Epithelial cell of esophagus (primary cell): ENCODE results near the gene HOXB5.

Experiments
- DNase-seq: peaks from one replicate; pipeline ENCODE4 v3.0.0; 2010; ENCODE audit warnings: low read depth
- H3K4me3 ChIP-seq: 2 replicates; pipeline ENCODE4 v1.5.1; 2011; ENCODE audit warnings: mild to moderate bottlenecking, low read length, control low read depth
- CTCF ChIP-seq: IDR thresholded peaks from 2 replicates; pipeline ENCODE4 v1.5.1; 2011; ENCODE audit warnings: low read depth, mild to moderate bottlenecking, low read length, control low read depth, inconsistent platforms; ENCODE audit not compliant: insufficient read depth; ENCODE audit errors: missing control alignments

The HOXB5 gene

DNA sequence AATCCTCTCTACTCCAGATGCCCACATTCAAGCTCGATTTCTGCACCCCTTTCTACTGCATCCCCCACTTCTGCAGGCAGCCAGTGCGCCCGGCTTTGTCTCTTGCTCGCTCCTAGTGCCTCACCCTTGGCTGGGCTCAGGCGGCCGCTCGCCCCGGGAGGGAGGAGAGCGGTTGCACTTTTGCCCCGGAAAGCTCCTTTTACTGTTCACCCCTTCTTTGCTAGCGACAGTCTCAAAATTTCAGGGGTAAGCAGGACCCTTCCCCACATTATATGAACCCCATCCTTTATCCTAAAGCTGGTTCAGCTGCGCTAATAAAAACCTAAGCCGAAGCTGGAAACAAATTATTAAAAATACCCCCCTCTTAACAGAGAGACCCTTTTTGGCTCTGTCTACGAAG, 1.0 kb downstream of the HOXB5 start:
- DNase-seq, result no peak
- no peak overlapping the region for H3K4me3 ChIP-seq
- no peak for TF ChIP-seq CTCF

GRCh38 chr17:48592057-48592514, 1.5 kb downstream of the HOXB5 start:
- no peak for TF ChIP-seq CTCF
- no peak overlapping the region for H3K4me3 ChIP-seq
- DNase-seq, result no peak

DNA sequence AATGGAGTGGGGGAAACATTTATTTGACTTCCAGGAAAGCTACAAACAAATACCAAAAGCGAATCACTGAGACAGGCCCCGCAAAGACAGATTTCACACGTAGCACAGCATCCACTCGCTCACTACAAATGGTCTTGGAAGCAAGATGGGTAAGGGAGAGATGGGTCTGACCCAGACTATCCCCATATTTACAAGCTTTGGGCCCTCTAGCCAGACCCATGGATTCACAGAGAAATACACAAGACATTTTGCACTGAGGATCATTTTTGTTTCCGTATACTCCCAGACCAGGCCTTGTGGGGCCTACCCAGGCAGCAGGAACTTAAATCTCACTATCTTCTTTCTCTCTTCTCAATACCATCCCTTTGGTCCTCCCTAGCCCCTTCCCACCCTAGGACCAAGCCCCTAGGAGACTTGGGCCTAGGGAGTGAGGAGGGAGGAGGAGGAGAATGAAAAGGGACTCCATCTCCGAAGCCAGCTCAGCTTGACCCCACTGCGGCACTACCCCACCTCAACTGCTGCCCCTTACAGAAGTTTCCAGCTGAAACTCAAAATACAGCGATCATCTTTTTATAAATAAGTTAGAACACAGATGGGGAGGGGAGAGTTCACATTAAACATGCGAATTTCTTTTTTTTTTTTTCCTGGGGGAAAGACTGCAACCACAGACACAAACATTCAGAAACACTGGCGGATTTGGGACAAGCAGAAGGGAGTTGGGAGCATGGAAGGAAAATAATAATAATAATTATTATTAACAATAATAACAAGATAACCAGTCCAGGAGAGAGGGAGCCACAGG, 2.1 kb downstream of the HOXB5 start:
- H3K4me3 ChIP-seq, result no peak overlapping the region
- TF ChIP-seq CTCF, result no peak
- DNase-seq, result no peak

- DNase-seq, result no peak
- no peak for TF ChIP-seq CTCF
- H3K4me3 ChIP-seq, result no peak overlapping the region
Measured at GRCh38 chr17:48590607-48591161, 2.9 kb downstream of the HOXB5 start.

DNA sequence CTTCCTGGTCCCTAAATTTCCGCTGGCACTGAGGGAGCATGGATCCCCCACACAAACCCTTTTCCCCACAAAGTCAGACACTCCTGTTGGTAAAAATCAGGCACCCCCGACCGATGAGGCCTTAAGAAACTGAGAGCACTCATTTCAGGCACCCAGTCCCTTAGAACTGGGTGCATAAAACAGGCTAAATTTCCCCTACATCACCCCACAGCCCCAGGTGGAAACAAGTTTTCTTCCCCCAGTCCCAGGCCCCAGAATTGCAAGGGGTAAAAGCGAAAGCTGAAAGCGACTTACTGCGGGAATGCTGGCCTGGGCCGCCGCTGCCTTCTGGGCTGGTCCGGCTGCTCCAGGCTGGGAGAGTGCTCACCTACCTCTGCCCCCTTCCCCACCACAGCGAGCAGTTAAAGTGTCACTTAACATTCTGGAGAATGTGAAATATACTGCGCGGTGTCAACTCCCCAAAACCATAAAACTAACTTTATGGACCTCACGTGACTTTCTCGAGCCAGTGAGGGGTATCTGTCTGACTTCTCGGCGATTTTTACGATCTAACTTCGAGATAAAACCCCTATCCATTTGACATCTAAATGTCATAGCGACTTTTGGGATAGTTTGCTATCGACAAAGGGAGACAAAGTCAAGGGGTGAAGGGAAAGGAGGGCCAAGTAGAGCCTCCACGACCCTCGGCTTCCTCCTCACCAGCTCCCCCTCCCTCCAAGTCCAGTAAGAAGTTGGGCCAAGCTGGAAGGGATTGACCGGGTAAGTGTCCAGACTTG, 3.6 kb downstream of the HOXB5 start, which contains the start of gene HOXB3:
HOXB3 (minus strand) TSS at position 411 of the 776 bp plus-strand sequence. CDS start 37,767 bp downstream, outside the sequence.
- no peak for TF ChIP-seq CTCF
- no peak for DNase-seq
- no peak within 1 kb of the TSS for H3K4me3 ChIP-seq

DNA sequence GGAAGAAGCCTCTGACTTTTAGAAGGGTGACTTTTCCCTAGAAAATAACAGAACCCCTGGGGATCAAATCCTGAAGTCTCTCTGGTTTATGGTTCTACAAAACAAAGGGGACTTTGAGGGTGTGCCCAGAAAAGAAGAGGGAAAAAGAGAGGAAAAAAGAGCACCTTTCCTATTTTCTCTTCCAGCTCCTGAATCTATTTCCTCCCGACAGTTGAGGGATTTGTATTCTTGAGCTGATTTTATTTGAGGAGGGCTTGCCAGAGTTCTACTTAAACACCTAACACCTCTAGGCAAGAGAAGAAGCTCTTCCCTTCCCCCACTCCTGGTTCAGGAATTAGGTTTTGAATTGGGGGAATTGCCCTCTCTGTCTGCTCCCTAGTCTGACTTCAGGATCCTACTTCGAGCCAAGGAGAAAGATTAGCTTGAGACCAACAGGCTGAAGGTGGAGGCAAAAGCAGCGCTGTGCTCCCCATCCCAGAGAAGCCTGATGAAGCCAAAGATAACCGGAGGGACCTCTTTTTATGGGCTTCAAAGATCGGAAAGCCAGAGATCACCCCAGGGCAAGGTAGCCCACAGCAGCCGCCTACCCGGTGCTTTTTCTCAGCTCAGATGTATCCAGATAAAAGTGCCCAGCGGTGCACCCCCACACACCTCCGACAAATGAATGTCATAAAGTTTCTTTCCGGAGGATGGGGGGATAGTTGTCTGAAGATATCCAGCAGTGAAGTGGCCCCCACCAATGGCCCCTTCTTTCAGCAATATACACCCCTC, 4.3 kb downstream of the HOXB5 start:
- H3K4me3 ChIP-seq, result no peak overlapping the region
- no peak for DNase-seq
- no peak for TF ChIP-seq CTCF
